Loucy (cell line): ENCODE measurements around the gene GIMAP7.

Experiments
- CTCF ChIP-seq: fragments of 200-600 bp; sonication (generic); conservative IDR thresholded peaks from 2 replicates; pipeline ENCODE4 v1.5.1; 2014; ENCODE audit warnings: mild to moderate bottlenecking, antibody characterized with exemption, low read length
- EZH2phosphoT487 ChIP-seq: fragments of 200-600 bp; IDR thresholded peaks from 2 replicates; pipeline ENCODE4 v1.6.1; 2018; ENCODE audit warnings: antibody characterized with exemption, mild to moderate bottlenecking, moderate library complexity, borderline replicate concordance

DNA sequence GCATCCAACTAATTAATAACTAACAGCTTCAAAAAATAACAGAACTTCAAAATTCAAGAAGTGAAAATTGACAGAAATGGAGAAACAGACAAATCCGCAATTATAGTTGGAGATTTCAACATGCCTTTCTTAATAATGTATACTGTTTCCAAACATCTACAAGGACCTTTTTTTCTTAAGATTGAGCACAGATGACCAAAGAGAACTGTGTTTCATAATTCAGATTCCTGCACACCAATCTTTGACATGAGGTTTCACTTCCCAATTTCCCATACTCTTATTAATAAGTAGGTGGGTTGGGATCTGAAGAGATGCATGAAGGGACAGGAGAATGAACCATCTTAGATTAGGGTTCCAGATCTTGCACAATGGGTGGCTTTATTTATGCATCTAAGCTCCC is 24.9 kb upstream of the GIMAP7 start:
- TF ChIP-seq CTCF (no peak), EZH2phosphoT487 (no peak)
